Muscle of arm (tissue), 12 donors: ENCODE measurements around the gene NCBP2. TPM values are rescaled to one million over a fixed set of nuclear protein-coding genes. Genes with fewer than 3 reads are reported as not detected.

ENCODE experiments used
- DNase-seq: peaks from one replicate; pipeline ENCODE4 v3.0.0-alpha.2; 2013
- polyA plus RNA-seq, 12 donors: library from polyadenylated mRNA; unstranded; fragments of 120-200 nt; gene quantifications; one replicate each; pipeline ENCODE4 v1.2.1, GENCODE V29; 2013; ENCODE audit not compliant: insufficient read length in 12 of 12

The NCBP2 gene
- polyA plus RNA-seq, 12 donors = 73.5 to 88.7 (median 80.9) TPM; not detected in 1

GRCh38 chr3:196969660-196970546 is 27.6 kb upstream of the NCBP2 start:
- peak; percentile 41 for DNase-seq

DNA sequence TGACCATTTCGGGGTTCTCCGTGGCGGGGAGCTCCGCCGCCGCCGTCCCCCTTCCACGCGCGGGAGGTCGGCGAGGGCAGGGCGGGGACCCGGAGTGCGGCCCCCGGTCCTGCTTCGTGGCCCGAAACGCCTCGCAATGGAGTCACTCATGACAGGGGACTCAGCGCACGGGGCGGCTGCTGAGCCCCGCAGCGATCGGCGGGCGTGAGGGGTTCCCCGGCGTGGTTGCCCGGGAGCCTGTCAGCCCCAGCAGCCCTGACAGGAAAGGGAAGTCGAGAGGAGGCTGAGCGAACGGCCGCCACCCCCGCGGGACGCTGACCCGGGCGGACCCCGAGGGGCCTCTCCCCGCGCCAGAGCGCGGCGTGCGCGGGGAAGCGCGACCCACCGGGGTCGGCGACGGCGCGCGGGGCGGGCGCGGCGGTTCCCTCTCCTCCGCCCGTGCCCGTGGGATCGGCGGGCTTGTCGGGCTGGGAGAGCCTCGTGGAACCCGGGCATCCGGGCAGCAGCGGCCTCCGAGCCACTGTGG is 26.9 kb upstream of the NCBP2 start:
- DNase-seq = no peak

GRCh38 chr3:196968233-196969133 is 26.2 kb upstream of the NCBP2 start, which contains the start of gene PIGZ:
TSS of gene PIGZ (minus strand) at chr3:196968833. CDS start at chr3:196952031, 16,802 bp downstream.
- DNase-seq = no peak

GRCh38 chr3:196967412-196968232 is 25.3 kb upstream of the NCBP2 start:
- DNase-seq = no peak

DNA sequence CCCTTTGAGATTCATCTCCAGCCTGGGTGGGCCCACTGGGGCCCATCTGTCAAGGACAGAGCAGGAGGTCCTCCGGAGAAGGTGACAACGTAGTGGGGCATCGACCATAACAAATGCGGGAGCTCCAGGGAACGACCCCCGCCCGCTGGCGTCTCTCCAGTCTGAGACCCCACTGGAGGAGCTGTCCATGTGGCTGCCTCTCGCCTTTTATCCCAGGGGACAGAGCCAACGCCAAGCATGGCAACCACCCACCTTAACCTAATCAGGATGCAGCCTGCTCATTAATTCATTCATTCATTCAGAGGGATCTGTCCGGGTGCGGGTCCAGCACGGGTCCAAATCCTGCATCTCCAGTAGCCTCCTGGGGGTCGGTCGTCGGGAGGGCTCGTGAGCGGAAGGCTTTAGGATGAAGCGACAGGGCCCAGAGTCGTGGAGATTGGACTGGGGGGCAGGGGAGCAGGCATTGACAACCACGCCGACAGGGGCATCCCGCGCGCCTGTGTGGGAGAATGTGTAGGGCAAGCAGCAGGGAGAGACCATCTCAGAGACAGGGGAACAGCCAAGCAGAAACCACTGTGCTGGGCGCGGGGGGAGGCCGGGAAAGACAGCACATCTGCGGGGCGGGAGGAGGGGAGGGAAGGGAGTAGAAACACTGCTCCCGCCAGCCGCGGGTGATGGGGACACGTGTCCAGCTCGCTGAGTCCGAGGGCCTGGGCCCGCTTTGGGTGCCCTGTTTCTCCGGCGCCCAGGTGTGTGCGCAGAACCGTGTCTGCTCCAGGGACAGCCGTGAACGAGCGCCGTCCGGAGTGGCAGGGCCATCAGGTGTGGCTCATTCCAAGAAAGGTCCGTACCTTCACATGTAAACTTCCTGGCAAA is 24.4 kb upstream of the NCBP2 start:
- DNase-seq = no peak

GRCh38 chr3:196965804-196966173 is 23.5 kb upstream of the NCBP2 start:
- no peak for DNase-seq

GRCh38 chr3:196965112-196965803 is 22.9 kb upstream of the NCBP2 start:
- no peak for DNase-seq

GRCh38 chr3:196963631-196963953 is 21.3 kb upstream of the NCBP2 start:
- no peak for DNase-seq

GRCh38 chr3:196962930-196963630 is 20.8 kb upstream of the NCBP2 start:
- DNase-seq = no peak

- no peak for DNase-seq
Observed at GRCh38 chr3:196962108-196962929, 20.0 kb upstream of the NCBP2 start.

DNA sequence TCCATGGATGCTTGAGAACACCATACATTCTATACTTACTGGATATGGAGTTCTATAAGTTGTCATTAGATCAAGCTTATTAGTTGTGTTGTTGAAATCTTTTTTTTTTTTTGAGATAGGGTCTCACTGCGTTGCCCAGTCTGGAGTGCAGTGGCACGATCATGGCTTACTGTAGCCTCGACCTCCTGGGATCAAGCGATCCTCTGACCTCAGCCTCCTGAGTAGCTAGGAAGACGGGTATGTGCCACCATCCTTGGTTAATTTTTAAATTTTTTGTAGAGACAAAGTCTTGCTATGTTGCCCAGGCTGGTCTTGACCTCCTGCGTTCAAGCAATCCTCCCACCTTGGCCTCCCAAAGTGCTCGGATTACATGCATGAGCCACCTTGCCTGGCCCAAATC is 12.5 kb upstream of the NCBP2 start:
- DNase-seq = no peak

DNA sequence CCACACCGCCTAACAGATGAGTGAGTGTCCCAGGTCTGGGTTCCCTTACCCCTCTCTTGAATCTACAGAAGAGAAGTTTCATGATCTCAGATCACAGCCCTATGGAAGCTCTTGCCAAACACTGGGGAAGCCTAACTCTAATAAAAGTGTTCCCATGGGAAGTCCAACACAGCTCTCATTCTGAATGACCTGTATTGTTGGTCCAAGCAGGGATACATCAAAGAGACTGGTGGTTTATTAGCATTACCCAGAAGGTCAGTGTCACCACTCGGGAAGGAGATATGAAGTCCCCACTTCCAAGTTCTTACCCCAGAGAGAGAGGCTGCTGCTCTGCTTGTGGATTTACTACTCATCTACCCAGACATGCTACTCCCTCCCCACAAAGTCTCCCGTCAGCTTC is 9.0 kb upstream of the NCBP2 start:
- no peak for DNase-seq

- DNase-seq = no peak
Observed at GRCh38 chr3:196949750-196950149, 7.4 kb upstream of the NCBP2 start.

DNA sequence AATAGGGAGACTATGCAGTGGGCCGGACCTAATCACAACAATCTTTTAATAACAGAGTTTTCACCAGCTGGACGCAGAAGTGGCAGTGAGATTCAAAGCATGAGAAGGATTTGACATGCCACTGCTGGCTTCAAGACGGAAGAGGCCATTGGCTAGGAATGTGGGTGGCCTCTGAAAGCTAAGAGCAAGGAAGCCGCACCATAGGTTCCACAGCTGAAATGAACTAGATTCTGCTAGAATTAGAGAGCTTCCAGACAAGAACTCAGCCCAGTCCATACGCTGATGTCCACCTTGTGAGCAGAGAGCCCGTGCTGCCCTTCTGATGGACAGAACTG is 6.9 kb upstream of the NCBP2 start:
- no peak for DNase-seq

GRCh38 chr3:196948442-196949284 is 6.3 kb upstream of the NCBP2 start:
- DNase-seq = no peak

- DNase-seq = no peak
Observed at GRCh38 chr3:196947860-196948441, 5.6 kb upstream of the NCBP2 start.
